Suprapubic skin (tissue), 2 donors: ENCODE data around the gene COPS9.

Experiments used
- EP300 ChIP-seq: sonication (generic); formaldehyde crosslinking; IDR thresholded peaks from one replicate; pipeline ENCODE4 v1.6.1; 2017; ENCODE audit warnings: antibody characterized with exemption
- POLR2A ChIP-seq, 2 donors: fragments of 450-650 bp; IDR thresholded peaks; one replicate each; pipeline ENCODE4 v1.6.1; 2017; ENCODE audit warnings: antibody characterized with exemption in 2 of 2, mild to moderate bottlenecking in 2 of 2, moderate library complexity in 2 of 2

DNA sequence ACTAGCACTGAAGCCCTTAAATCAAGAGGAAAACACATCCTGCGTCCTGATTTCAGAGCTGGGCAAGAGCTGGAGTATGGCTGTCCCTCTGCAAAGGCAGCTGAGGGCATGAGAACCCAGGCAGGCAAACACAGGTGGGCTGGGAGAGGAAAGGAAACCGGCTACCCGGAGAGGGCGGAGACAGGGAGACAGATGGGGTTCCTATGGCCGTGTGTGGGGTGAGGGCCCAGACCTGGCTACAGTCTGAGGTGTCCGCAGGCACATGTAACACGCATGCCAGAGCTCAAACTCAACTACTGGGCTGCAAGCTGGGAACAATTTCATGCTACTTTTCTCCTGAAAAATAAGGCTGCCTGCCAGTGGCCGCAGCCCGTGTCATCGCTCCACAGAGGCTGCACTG, 2.7 kb downstream of the COPS9 start:
- no peak for TF ChIP-seq POLR2A (IDR thresholded peaks at IDR 0.05)
- no peak for TF ChIP-seq EP300
